ENCODE data around the gene ENTPD7. TPM values are rescaled to one million over a fixed set of nuclear protein-coding genes. Genes with fewer than 3 reads are reported as not detected.

The ENTPD7 gene
- total and polyA plus RNA-seq, 7 donors: 1.2 to 6.6 (median 3.5) TPM

DNA sequence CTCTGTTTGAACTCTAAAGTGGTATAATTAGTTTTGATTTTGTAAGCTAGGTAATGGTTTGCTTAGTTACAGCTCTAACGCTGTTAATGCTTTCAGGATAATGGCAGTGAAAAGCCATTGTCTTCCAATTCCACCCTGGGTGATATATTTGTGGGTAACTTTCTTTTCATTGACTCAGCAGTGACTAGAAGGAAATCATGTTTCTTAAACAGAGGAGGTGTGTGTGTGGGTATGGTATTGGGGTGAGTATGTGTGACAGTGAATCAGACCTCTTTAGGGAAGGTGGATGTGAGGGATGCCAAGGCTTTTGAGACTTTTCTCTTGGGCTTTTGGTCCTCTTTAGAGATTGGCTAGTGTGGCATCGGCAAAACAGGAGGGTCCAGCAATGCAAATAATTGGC lies 13.6 kb downstream of the ENTPD7 start:
- H3K27me3 ChIP-seq: no peaks in the 10 kb centered on the region
- peaks cover 0 to 3% (median 0%) of the 10 kb centered on the region in 4 donors for H3K4me1 ChIP-seq
- H3K27ac ChIP-seq: no peak overlapping the region
- TF ChIP-seq POLR2A (IDR thresholded peaks at IDR 0.05) (no peak), POLR2AphosphoS5 (IDR thresholded peaks at IDR 0.05) (no peak), EP300 (IDR thresholded peaks at IDR 0.05) (no peak)
- TF ChIP-seq, protein P1, sequence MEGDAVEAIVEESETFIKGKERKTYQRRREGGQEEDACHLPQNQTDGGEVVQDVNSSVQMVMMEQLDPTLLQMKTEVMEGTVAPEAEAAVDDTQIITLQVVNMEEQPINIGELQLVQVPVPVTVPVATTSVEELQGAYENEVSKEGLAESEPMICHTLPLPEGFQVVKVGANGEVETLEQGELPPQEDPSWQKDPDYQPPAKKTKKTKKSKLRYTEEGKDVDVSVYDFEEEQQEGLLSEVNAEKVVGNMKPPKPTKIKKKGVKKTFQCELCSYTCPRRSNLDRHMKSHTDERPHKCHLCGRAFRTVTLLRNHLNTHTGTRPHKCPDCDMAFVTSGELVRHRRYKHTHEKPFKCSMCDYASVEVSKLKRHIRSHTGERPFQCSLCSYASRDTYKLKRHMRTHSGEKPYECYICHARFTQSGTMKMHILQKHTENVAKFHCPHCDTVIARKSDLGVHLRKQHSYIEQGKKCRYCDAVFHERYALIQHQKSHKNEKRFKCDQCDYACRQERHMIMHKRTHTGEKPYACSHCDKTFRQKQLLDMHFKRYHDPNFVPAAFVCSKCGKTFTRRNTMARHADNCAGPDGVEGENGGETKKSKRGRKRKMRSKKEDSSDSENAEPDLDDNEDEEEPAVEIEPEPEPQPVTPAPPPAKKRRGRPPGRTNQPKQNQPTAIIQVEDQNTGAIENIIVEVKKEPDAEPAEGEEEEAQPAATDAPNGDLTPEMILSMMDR (IDR thresholded peaks at IDR 0.05): no peak
- H3K36me3 ChIP-seq: peaks cover 0 to 3% (median 0%) of the 10 kb centered on the region in 4 donors
- intact Hi-C loops (cut with DNase I): no loop called here
- H3K9me3 ChIP-seq: no peaks in the 10 kb centered on the region
- DNase-seq: no peak
- WGBS, 2 donors: 97 to 99% methylated on average over 2 of the region's 2 CpGs
- H3K4me3 ChIP-seq: no peak overlapping the region

DNA sequence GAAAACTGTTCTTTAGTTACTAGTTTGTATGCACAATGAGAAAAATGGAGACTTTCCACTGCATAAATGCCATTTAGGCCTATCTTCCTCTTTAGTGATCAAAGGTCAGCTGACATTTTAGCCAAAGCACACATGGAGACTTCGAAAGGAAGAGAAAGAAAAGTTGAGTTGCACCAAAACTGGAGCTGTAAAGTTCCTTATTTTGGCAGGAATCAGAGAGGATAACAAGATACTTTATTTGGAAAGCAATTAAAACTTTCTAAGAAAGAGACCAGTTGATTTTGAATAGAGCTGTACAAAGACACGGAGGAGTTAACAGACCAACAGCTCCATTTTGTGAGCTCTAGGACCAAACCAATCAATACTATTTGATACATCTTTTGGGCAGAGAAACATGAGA lies 14.2 kb downstream of the ENTPD7 start:
- 28 to 73% methylated on average over 2 of the region's 2 CpGs for WGBS, 2 donors

DNA sequence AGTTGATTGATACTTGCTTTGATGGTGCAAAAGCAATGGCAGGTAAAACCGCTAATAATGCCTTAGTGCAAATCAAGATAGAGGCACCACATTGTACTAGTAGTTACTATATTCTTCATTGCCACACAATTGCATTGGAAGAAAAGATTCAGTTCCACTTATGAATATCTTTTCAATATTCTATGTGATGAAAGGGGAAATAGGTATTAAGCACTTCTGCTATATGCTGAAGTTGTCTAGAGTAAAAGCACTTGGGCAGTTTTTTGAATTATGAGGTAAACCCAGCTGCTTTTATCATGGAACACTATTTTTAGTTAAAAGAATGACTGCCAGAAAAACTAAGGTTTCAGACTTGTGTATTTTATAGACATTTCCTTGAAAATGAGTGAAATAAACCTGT lies 15.5 kb downstream of the ENTPD7 start:
- no peak for TF ChIP-seq POLR2A (IDR thresholded peaks at IDR 0.05)
- no peak for TF ChIP-seq EP300 (IDR thresholded peaks at IDR 0.05)
- no peak for TF ChIP-seq POLR2AphosphoS5 (IDR thresholded peaks at IDR 0.05)
- TF ChIP-seq, protein P1 (IDR thresholded peaks at IDR 0.05): no peak
- intact Hi-C loops (cut with DNase I): no loop called here
- Histone ChIP-seq H3K4me3 (no peak overlapping the region), H3K27me3 (no peaks in the 10 kb centered on the region), H3K9me3 (no peaks in the 10 kb centered on the region), H3K27ac (no peak overlapping the region), H3K36me3 (peaks cover 0 to 4% (median 0%) of the 10 kb centered on the region in 4 donors), H3K4me1 (peaks cover 0 to 3% (median 0%) of the 10 kb centered on the region in 4 donors)
- DNase-seq: no peak
- WGBS, 2 donors: 88 to 91% methylated on average over 1 of the region's 1 CpG

More for the DNA sequence above, 14.2 kb downstream of the ENTPD7 start:
- Histone ChIP-seq H3K27ac (no peak overlapping the region), H3K4me3 (no peak overlapping the region), H3K4me1 (peaks cover 0 to 3% (median 0%) of the 10 kb centered on the region in 4 donors), H3K27me3 (no peaks in the 10 kb centered on the region), H3K36me3 (peaks cover 0 to 3% (median 0%) of the 10 kb centered on the region in 4 donors), H3K9me3 (no peaks in the 10 kb centered on the region)
- TF ChIP-seq, protein P1 (IDR thresholded peaks at IDR 0.05): no peak
- TF ChIP-seq POLR2AphosphoS5 (IDR thresholded peaks at IDR 0.05): no peak
- TF ChIP-seq POLR2A (IDR thresholded peaks at IDR 0.05): no peak
- no peak for TF ChIP-seq EP300 (IDR thresholded peaks at IDR 0.05)
- no peak for DNase-seq
- intact Hi-C loops (cut with DNase I): no loop called here

DNA sequence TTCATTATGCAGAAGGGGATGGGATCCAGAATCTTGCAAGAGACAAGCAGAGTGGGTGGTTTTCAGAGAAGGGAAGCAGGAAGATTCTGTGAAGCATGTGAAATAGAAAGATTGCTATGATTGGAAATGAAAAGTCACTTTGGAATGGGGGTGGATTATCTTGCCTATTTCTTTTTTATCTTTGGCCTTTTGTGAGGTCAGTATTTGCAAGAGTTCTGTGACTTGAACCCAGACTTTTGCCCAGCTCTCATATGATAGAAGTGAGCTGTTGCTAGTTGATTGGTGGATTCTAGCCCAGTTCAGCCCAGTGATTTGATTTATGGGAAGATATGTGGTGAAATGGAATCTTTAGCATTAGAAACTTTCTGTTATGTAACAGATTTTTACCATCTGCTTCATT lies 17.1 kb downstream of the ENTPD7 start:
- no peak for DNase-seq
- intact Hi-C loops (cut with DNase I): no loop called here
- no peaks in the 10 kb centered on the region for H3K27me3 ChIP-seq
- H3K9me3 ChIP-seq: no peaks in the 10 kb centered on the region
- TF ChIP-seq, protein P1 (IDR thresholded peaks at IDR 0.05): no peak
- TF ChIP-seq POLR2AphosphoS5 (IDR thresholded peaks at IDR 0.05) (no peak), POLR2A (IDR thresholded peaks at IDR 0.05) (no peak), EP300 (IDR thresholded peaks at IDR 0.05) (no peak)
- H3K4me3 ChIP-seq: no peak overlapping the region
- H3K36me3 ChIP-seq: peaks cover 0 to 18% (median 0%) of the 10 kb centered on the region in 4 donors
- peaks cover 0 to 3% (median 0%) of the 10 kb centered on the region in 4 donors for H3K4me1 ChIP-seq
- H3K27ac ChIP-seq: no peak overlapping the region

DNA sequence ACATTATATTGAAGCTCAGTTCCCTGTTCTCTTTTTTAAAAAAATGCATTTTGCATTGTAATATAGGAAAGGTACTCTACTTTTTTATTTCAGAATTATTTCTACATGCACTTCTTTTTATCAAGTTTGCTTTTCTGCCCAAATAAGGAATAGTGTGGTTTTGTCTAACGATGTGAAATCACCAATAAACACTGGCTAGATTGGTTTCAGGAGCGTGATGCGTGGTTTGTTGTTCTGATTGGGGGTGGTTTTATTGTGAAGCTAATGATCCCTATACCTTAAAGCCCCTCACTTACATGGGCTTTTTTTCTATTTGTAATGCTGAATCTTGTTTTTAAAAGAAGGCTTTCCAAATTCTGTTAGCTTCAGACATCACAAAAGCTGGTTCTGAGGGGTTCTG lies 17.6 kb downstream of the ENTPD7 start:
- no peaks in the 10 kb centered on the region for H3K9me3 ChIP-seq
- no peak overlapping the region for H3K27ac ChIP-seq
- DNase-seq: no peak
- peaks cover 0 to 18% (median 0%) of the 10 kb centered on the region in 4 donors for H3K36me3 ChIP-seq
- H3K27me3 ChIP-seq: no peaks in the 10 kb centered on the region
- TF ChIP-seq, protein P1 (IDR thresholded peaks at IDR 0.05): no peak
- TF ChIP-seq POLR2AphosphoS5 (IDR thresholded peaks at IDR 0.05) (no peak), POLR2A (IDR thresholded peaks at IDR 0.05) (no peak), EP300 (IDR thresholded peaks at IDR 0.05) (no peak)
- WGBS, 2 donors: 74 to 88% methylated on average over 3 of the region's 3 CpGs
- intact Hi-C loops (cut with DNase I): no loop called here
- peaks cover 0 to 3% (median 0%) of the 10 kb centered on the region in 4 donors for H3K4me1 ChIP-seq
- no peak overlapping the region for H3K4me3 ChIP-seq

All from sigmoid colon (tissue), 7 donors.